HG03378 (cell line): ENCODE data around the gene PLK5.

Experiments used
- ATAC-seq: cut with Tn5 transposase; IDR thresholded peaks from one replicate; pipeline ENCODE4 v1.9.1; 2021; ENCODE audit warnings: mild to moderate bottlenecking, moderate library complexity; ENCODE audit not compliant: unreplicated experiment

Gene PLK5

DNA sequence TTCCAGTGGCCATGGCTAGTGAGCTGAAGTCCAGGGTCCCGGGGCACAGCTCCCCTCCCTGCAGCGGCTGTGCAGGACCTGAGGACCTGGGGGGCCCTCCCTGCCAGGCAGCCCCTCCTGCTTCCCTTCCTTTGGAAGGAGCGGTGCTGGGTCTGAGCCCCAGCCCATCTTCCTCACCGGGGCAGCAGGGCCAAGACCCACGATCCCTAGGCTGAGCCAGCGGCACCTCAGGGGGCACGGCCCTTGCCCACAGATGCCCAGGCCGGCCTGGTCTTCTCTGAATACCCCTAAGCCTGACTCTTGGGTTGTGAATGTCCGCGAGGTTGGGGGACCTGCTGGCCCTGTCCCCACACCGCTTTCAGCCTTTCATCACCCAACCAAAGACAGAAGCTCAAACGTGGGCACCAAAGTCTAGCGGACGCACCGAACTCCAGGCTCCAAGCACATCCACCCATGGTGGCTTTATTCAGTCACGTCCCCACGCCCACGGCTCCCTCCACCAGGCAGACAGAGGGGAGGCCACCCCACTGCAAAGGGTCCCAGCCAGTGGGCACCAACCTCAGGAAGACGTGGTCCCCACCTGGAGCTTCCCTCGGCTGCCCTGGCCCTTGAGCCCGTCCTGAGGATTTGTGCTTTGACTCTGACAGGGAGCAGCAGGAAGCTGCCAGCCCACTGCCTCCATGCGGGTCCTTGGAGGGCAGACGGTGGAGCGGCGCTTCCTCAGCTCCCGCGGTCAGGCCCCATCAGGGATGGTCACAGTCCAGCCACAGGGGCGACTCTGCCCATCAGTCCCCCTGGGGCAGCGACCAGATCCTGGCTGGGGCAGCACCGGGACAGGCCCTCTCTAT lies 52.6 kb downstream of the PLK5 start:
- ATAC-seq, result no peak

- no peak for ATAC-seq
These were observed 53.4 kb downstream of the PLK5 start for GRCh38 chr19:1577090-1577928.

- no peak for ATAC-seq
These were observed 54.2 kb downstream of the PLK5 start for GRCh38 chr19:1577929-1578618.

DNA sequence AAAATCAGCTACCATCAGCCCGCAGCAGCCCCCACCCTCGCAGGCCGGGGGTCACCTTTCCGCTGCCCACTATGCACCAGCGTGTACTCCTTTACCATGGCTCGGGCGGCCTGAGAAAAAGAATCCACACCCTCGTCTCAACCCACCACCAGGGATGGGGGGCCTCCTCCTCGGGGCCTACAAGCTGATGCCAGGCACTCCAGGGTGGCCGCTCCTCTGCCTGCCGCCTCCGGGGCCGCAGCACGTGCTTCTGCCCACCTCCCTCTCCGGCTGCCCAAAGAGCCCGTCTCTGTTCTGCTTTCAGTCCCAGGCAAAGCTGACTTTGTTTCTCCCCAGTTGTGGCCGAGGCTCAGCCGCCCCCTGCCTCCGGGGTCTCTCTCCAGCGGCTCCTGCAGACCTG lies 55.3 kb downstream of the PLK5 start:
- ATAC-seq, result no peak

DNA sequence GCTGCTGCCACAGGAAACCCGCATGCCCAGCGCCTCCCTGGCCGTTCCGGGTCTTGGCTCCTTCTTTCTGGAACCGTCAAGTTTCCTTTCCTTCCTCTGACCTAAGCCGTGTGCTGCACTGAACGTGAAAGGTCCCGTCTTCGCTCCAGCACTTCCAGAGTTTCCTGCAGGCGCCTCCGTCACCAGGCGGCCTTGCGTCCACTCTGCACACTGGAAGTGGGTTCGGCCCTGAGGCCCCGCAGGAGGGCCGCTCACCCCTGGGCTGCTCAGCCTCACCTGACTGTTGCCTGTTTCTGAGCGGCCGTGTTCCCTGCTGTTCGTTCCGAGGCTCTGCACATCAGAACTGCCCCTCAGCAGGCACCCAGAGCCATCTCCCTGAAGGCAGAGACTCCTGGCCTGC lies 56.5 kb downstream of the PLK5 start:
- ATAC-seq, result no peak

- no peak for ATAC-seq
These were observed 57.1 kb downstream of the PLK5 start for GRCh38 chr19:1580957-1581356.

DNA sequence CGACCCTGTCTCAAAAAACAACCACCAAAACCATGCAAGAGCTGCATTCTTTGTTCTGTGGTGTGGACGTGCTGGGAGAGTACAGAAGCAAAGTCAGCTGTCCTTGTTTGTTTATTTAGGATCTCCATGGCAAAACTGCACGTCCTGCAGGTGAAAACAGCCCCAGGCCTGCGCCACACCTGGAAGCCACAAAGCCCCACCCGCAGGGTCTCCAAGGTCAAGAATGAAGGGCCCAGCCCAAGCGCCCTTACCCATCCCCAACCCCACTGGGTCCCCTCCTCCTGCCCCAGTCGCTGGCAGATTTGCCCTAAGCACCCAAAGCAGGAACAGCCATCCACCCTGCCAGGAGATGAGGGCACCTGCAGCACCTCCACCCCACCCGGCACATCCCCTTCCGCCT lies 58.3 kb downstream of the PLK5 start:
- no peak for ATAC-seq

GRCh38 chr19:1584500-1585242 lies 60.8 kb downstream of the PLK5 start:
- no peak for ATAC-seq

DNA sequence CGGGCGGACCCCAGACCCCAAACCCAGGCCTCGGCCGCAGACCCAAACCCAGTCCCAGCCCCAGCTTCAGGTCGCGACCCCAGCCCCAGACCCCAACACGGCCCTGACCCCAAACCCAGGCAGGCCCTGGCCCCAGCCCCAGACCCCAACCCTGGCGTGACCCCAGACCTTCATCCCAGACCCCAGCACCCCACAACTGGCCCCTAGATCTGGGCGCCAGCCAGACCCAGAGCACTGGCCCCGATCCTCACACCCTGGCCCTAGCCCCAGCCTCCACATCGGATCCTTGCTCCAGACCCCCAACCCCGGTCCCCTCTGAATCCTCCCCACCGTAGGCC lies 61.3 kb downstream of the PLK5 start:
- no peak for ATAC-seq
